ENCODE measurements around the gene CADM1. TPM values are rescaled to one million over a fixed set of nuclear protein-coding genes. Genes with fewer than 3 reads are reported as not detected.

The CADM1 gene
- total and polyA plus RNA-seq, 7 donors: 0.69 to 25.2 (median 15.6) TPM

DNA sequence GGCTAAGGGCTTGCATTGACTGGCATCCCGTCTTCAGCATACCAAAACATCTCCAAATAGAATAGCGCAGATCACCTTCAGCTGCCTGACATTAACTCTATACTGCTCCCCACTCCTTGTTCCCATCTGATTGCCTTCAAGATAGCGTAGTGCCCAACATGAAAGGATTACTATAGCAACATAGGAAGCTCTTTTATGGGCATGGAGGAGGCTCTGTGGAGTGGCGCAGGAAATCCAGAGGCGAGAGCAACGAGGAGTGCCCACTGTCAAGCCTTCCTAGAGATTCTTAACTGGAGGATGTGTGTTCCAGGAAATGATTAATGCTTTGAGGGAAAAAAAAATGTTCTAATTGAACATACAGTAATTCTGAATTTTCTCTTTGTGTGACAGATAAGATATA lies 213.3 kb downstream of the CADM1 start:
- H3K27me3 ChIP-seq: no peaks in the 10 kb centered on the region
- H3K9me3 ChIP-seq: no peaks in the 10 kb centered on the region
- DNase-seq: no peak
- H3K27ac ChIP-seq: no peak overlapping the region
- 58 to 84% methylated on average over 6 of the region's 6 CpGs for WGBS, 2 donors
- H3K36me3 ChIP-seq: no peaks in the 10 kb centered on the region
- intact Hi-C loops (cut with DNase I): no loop called here
- H3K4me3 ChIP-seq: no peak overlapping the region
- H3K4me1 ChIP-seq: no peaks in the 10 kb centered on the region
- TF ChIP-seq EP300 (IDR thresholded peaks at IDR 0.05) (no peak), POLR2AphosphoS5 (IDR thresholded peaks at IDR 0.05) (no peak), POLR2A (IDR thresholded peaks at IDR 0.05) (no peak)
- TF ChIP-seq, protein P1, sequence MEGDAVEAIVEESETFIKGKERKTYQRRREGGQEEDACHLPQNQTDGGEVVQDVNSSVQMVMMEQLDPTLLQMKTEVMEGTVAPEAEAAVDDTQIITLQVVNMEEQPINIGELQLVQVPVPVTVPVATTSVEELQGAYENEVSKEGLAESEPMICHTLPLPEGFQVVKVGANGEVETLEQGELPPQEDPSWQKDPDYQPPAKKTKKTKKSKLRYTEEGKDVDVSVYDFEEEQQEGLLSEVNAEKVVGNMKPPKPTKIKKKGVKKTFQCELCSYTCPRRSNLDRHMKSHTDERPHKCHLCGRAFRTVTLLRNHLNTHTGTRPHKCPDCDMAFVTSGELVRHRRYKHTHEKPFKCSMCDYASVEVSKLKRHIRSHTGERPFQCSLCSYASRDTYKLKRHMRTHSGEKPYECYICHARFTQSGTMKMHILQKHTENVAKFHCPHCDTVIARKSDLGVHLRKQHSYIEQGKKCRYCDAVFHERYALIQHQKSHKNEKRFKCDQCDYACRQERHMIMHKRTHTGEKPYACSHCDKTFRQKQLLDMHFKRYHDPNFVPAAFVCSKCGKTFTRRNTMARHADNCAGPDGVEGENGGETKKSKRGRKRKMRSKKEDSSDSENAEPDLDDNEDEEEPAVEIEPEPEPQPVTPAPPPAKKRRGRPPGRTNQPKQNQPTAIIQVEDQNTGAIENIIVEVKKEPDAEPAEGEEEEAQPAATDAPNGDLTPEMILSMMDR (IDR thresholded peaks at IDR 0.05): no peak

DNA sequence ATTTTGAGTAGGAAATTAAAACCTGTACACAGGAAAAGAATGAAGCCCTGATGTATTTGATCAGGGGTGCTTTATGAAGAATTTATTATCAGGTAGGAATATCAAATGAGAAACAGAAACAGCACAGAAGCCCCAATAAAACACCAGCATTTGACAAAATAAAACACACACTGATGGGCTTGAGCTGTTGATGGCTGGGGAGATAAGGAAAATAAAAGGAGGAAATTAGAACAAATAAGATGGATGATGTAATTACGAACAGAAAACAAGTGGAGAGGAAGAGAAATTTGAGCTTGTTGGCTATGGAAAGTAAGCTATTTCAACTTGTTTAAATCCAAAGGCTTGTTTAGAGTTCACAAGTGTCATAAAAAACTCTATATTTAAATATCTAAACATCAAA lies 213.7 kb downstream of the CADM1 start:
- WGBS, 2 donors: 77 to 82% methylated on average over 1 of the region's 1 CpG
- H3K36me3 ChIP-seq: no peaks in the 10 kb centered on the region
- no peak overlapping the region for H3K27ac ChIP-seq
- TF ChIP-seq EP300 (IDR thresholded peaks at IDR 0.05) (no peak), POLR2AphosphoS5 (IDR thresholded peaks at IDR 0.05) (no peak), POLR2A (IDR thresholded peaks at IDR 0.05) (no peak)
- TF ChIP-seq, protein P1 (IDR thresholded peaks at IDR 0.05): no peak
- no peaks in the 10 kb centered on the region for H3K9me3 ChIP-seq
- no peak for DNase-seq
- H3K4me3 ChIP-seq: no peak overlapping the region
- no peaks in the 10 kb centered on the region for H3K27me3 ChIP-seq
- no peaks in the 10 kb centered on the region for H3K4me1 ChIP-seq
- intact Hi-C loops (cut with DNase I): no loop called here

DNA sequence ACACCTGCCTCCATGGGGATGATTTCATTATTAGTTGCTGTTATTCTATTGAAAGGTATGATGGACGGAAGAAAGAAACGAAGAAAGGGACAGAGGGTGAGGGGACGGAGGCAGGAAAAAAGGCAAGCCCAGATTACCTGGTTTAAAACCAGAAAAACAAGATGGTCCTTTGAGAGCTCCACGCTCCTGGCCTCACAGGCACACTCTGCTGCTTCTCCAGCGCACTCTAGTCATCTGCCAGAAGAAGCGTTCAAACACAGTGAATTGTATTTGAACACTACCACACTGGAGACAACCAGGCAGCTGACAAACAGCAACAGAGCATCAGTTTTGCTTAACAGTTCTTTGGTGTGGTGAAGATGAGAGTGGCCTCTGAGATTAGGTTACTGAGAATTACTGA lies 216.9 kb downstream of the CADM1 start:
- no peaks in the 10 kb centered on the region for H3K9me3 ChIP-seq
- DNase-seq: no peak
- TF ChIP-seq POLR2AphosphoS5 (IDR thresholded peaks at IDR 0.05): no peak
- TF ChIP-seq POLR2A (IDR thresholded peaks at IDR 0.05): no peak
- TF ChIP-seq EP300 (IDR thresholded peaks at IDR 0.05): no peak
- TF ChIP-seq, protein P1 (IDR thresholded peaks at IDR 0.05): no peak
- H3K27me3 ChIP-seq: no peaks in the 10 kb centered on the region
- no peak overlapping the region for H3K27ac ChIP-seq
- H3K4me1 ChIP-seq: no peaks in the 10 kb centered on the region
- no peak overlapping the region for H3K4me3 ChIP-seq
- H3K36me3 ChIP-seq: no peaks in the 10 kb centered on the region
- 85 to 92% methylated on average over 6 of the region's 6 CpGs for WGBS, 2 donors
- intact Hi-C loops (cut with DNase I): no loop called here

DNA sequence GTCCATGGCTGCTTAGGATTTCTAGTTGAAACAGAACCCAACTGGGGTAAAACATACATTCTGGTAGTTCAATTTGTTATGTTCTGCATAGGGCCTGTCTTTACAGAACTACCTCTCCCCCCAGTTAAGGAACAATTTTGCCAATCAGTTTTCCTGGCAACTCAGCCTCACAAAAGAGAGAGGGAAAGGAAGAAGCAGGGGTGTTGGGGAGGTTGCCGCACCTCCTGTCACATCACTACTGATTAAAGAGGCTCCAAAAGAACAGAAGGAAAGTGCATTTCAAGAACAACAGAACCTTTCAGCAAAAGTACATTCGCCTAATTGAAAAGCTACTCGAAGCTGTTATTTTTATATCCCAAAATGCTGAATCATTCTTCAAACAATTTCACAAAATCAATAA lies 217.6 kb downstream of the CADM1 start:
- Histone ChIP-seq H3K4me1 (no peaks in the 10 kb centered on the region), H3K4me3 (no peak overlapping the region), H3K27me3 (no peaks in the 10 kb centered on the region), H3K9me3 (no peaks in the 10 kb centered on the region), H3K27ac (no peak overlapping the region), H3K36me3 (no peaks in the 10 kb centered on the region)
- TF ChIP-seq POLR2A (IDR thresholded peaks at IDR 0.05) (no peak), POLR2AphosphoS5 (IDR thresholded peaks at IDR 0.05) (no peak), EP300 (IDR thresholded peaks at IDR 0.05) (no peak)
- TF ChIP-seq, protein P1 (IDR thresholded peaks at IDR 0.05): no peak
- intact Hi-C loops (cut with DNase I): no loop called here
- 60 to 63% methylated on average over 3 of the region's 3 CpGs for WGBS, 2 donors
- no peak for DNase-seq

DNA sequence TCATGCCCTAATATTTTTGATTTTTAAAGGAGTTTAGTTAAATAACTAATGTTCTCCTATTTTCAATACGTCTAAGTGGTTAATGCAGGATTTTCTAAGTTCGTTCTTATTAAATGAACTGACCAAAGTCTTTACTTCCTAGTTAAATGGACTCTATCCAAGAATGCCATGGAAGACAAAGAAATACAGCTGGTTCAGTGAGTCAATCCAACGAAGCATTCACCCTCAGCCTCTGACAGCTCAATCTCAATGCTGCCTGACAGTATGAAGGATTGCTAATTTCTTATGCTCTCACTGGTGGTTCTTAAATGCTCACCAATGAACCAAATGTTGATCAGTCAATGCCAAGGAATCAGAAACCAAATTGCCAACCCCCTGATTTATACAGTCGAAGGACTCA lies 219.4 kb downstream of the CADM1 start:
- no peaks in the 10 kb centered on the region for H3K9me3 ChIP-seq
- WGBS, 2 donors: 80 to 82% methylated on average over 4 of the region's 4 CpGs

More for the DNA sequence above, 219.4 kb downstream of the CADM1 start:
- peaks cover 0 to 13% (median 7%) of the 10 kb centered on the region in 4 donors for H3K4me1 ChIP-seq
- H3K27me3 ChIP-seq: no peaks in the 10 kb centered on the region
- TF ChIP-seq EP300 (IDR thresholded peaks at IDR 0.05) (no peak), POLR2AphosphoS5 (IDR thresholded peaks at IDR 0.05) (no peak), POLR2A (IDR thresholded peaks at IDR 0.05) (no peak)
- TF ChIP-seq, protein P1 (IDR thresholded peaks at IDR 0.05): no peak
- no peaks in the 10 kb centered on the region for H3K36me3 ChIP-seq
- no peak overlapping the region for H3K27ac ChIP-seq
- no peak overlapping the region for H3K4me3 ChIP-seq
- intact Hi-C loops (cut with DNase I): no loop called here
- no peak for DNase-seq
